ENCODE measurements around the gene HMCN1. TPM values are rescaled to one million over a fixed set of nuclear protein-coding genes. Genes with fewer than 3 reads are reported as not detected.

The HMCN1 gene
- total RNA-seq, 2 donors from 2014 or later: 6.5 to 7.4 TPM

DNA sequence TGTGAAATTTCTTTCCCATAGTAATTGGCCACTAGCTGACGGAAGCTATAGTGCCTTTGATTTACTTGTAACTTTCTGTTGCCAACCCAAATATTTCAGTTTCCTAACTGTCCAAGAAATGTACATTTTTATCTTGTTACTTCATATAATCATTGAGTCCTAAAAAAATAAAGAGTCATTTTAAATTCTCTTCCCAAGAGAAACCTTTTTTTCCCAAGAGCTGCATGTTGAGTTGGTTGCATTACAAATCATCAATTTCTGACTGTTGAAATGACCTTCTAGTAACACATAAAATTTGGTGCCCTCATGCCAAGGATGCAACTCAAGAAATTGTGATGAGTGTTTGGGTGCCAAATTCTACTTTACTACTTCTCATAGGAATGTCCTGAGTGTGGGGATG is 61.0 kb downstream of the HMCN1 start:
- Histone ChIP-seq H3K27me3 (ENCODE audit: control insufficient read depth, insufficient read depth, low read length, poor library complexity, severe bottlenecking) (peaks cover 5% of the 10 kb centered on the region), H3K27ac (ENCODE audit: low read depth, low read length) (no peak overlapping the region), H3K4me3 (ENCODE audit: low read length) (no peak overlapping the region), H3K4me1 (ENCODE audit: control insufficient read depth, insufficient read depth, low read length) (no peaks in the 10 kb centered on the region), H3K9ac (ENCODE audit: extremely low read depth, low read length, poor library complexity, severe bottlenecking) (no peak overlapping the region), H3K9me3 (ENCODE audit: control insufficient read depth, low read length) (peaks cover 12% of the 10 kb centered on the region), H3K36me3 (ENCODE audit: control insufficient read depth, insufficient read depth, low read length) (no peaks in the 10 kb centered on the region)
- no peak overlapping the region for H3K4me3 Mint-ChIP-seq
- TF ChIP-seq, protein P1, sequence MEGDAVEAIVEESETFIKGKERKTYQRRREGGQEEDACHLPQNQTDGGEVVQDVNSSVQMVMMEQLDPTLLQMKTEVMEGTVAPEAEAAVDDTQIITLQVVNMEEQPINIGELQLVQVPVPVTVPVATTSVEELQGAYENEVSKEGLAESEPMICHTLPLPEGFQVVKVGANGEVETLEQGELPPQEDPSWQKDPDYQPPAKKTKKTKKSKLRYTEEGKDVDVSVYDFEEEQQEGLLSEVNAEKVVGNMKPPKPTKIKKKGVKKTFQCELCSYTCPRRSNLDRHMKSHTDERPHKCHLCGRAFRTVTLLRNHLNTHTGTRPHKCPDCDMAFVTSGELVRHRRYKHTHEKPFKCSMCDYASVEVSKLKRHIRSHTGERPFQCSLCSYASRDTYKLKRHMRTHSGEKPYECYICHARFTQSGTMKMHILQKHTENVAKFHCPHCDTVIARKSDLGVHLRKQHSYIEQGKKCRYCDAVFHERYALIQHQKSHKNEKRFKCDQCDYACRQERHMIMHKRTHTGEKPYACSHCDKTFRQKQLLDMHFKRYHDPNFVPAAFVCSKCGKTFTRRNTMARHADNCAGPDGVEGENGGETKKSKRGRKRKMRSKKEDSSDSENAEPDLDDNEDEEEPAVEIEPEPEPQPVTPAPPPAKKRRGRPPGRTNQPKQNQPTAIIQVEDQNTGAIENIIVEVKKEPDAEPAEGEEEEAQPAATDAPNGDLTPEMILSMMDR (conservative IDR thresholded peaks at IDR 0.05): no peak
- peaks cover 4% of the 10 kb centered on the region for H3K36me3 Mint-ChIP-seq (ENCODE audit: low read depth)
- no peak overlapping the region for H3K27ac Mint-ChIP-seq
- peaks cover 14% of the 10 kb centered on the region for H3K9me3 Mint-ChIP-seq
- no peak for DNase-seq
- H3K4me1 Mint-ChIP-seq: peaks cover 7% of the 10 kb centered on the region
- 88% methylated on average over 1 of the region's 1 CpG; no CpG with 5 or more reads in 1 of the 2 experiments for WGBS, 2 experiments (ENCODE audit: insufficient coverage in 1 of 2, insufficient read length in 1 of 2)
- no peaks in the 10 kb centered on the region for H3K27me3 Mint-ChIP-seq (ENCODE audit: insufficient read depth)

DNA sequence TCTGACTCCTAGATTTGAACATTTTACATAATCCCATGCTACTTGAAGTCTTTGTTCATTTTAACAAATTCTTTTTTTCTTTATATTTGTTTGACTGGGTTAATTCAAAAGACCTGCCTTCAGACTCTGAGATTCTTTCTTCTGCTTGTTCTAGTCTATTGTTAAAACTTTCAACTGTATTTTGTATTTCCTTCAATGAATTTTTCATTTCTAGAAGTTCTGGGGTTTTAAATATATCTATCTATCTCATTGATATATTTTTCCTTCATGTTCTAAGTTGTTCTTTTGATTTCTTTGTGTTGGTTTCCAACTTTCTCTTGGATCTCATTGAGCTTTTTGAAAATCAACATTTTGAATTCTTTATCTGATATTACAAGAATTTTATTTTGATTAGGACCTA is 64.3 kb downstream of the HMCN1 start:
- Mint-ChIP-seq H3K36me3 (ENCODE audit: low read depth) (peaks cover 4% of the 10 kb centered on the region), H3K27me3 (ENCODE audit: insufficient read depth) (no peaks in the 10 kb centered on the region), H3K27ac (no peak overlapping the region), H3K4me3 (no peak overlapping the region), H3K9me3 (peaks cover 14% of the 10 kb centered on the region), H3K4me1 (peaks cover 2% of the 10 kb centered on the region)
- Histone ChIP-seq H3K9ac (ENCODE audit: extremely low read depth, low read length, poor library complexity, severe bottlenecking) (no peak overlapping the region), H3K27me3 (ENCODE audit: control insufficient read depth, insufficient read depth, low read length, poor library complexity, severe bottlenecking) (no peaks in the 10 kb centered on the region), H3K9me3 (ENCODE audit: control insufficient read depth, low read length) (peaks cover 12% of the 10 kb centered on the region), H3K4me3 (ENCODE audit: low read length) (no peak overlapping the region), H3K36me3 (ENCODE audit: control insufficient read depth, insufficient read depth, low read length) (no peaks in the 10 kb centered on the region), H3K27ac (ENCODE audit: low read depth, low read length) (no peak overlapping the region), H3K4me1 (ENCODE audit: control insufficient read depth, insufficient read depth, low read length) (no peaks in the 10 kb centered on the region)
- no peak for DNase-seq
- TF ChIP-seq, protein P1 (conservative IDR thresholded peaks at IDR 0.05): no peak

DNA sequence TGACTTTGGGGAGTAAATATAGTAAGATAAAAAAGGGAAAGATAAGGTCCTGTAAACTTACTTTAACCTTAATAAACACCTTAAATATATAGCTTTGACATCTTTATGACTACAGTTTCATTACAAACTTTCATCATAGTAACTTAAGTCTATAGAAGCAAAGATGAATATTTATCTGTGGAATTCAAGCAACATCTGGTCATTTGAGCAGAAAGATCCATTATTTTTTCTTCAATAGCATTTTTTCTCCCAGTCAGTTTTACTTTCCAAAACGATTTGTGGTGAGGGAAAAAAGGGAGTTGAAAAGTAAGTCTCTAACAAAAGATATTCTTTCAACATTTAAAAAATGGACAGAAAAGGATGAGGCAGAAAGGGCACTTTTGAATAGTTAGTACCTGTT is 69.0 kb downstream of the HMCN1 start:
- H3K4me3 ChIP-seq (ENCODE audit: low read length): no peak overlapping the region
- peaks cover 6% of the 10 kb centered on the region for H3K9me3 ChIP-seq (ENCODE audit: control insufficient read depth, low read length)
- Mint-ChIP-seq H3K36me3 (ENCODE audit: low read depth) (peaks cover under 1% of the 10 kb centered on the region), H3K9me3 (peaks cover 8% of the 10 kb centered on the region), H3K27me3 (ENCODE audit: insufficient read depth) (no peaks in the 10 kb centered on the region), H3K4me1 (peaks cover 7% of the 10 kb centered on the region), H3K27ac (no peak overlapping the region), H3K4me3 (no peak overlapping the region)
- no CpG with 5 or more reads among the region's 1 CpG for WGBS, 2 experiments (ENCODE audit: insufficient coverage in 1 of 2, insufficient read length in 1 of 2)
- no peaks in the 10 kb centered on the region for H3K4me1 ChIP-seq (ENCODE audit: control insufficient read depth, insufficient read depth, low read length)
- H3K9ac ChIP-seq (ENCODE audit: extremely low read depth, low read length, poor library complexity, severe bottlenecking): no peak overlapping the region
- no peaks in the 10 kb centered on the region for H3K27me3 ChIP-seq (ENCODE audit: control insufficient read depth, insufficient read depth, low read length, poor library complexity, severe bottlenecking)
- TF ChIP-seq, protein P1 (conservative IDR thresholded peaks at IDR 0.05): no peak
- H3K27ac ChIP-seq (ENCODE audit: low read depth, low read length): no peak overlapping the region
- no peak for DNase-seq
- H3K36me3 ChIP-seq (ENCODE audit: control insufficient read depth, insufficient read depth, low read length): no peaks in the 10 kb centered on the region

Measured in endodermal cell (in vitro differentiated cells).